ENCODE measurements around the gene NAALAD2. TPM values are rescaled to one million over a fixed set of nuclear protein-coding genes. Genes with fewer than 3 reads are reported as not detected.
A peak's percentile ranks its signal among the peaks of the same experiment; 100 is the strongest.

The NAALAD2 gene
- total RNA-seq, 1 donor from 2014 or later = 1.6 TPM

DNA sequence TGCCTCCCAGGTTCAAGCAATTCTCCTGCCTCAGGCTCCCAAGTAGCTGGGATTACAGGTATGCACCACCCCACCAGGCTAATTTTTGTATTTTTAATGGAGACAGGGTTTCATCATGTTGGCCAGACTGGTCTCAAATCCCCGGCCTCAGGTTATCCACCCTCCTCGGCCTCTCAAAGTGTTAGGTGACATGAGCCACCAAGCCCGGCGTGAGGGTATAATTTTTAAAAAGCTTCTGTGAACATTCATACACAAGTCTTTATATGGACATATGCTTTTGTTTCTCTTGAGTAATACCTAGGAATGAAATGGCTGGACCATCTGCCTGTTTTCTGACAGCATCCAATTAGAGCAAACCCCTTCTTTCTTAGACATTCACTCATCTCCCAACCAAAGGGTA is 14.3 kb upstream of the NAALAD2 start:
- H3K27me3 ChIP-seq (ENCODE audit: low read depth) = no peaks in the 10 kb centered on the region

DNA sequence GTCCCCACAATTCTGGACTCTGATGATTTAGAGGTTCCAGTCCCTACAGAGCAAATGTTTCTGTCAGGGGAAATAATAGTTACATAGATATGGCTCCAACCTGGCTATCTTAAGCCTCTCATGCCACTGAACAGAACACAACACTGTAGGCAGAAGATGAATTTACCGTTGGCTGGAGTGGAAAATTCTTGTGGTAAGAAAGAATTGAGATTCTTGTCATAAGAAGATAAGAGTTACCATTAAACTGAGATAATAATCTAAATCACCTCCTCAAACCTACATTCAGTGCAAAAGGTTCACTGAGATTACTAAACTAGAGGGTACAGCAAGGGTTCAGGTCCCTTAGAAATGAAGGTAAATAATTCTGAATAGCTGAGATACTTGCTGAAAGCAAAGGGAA is 10.1 kb upstream of the NAALAD2 start:
- ATAC-seq (no peak), DNase-seq (no peak)
- Histone ChIP-seq H3K4me1 (no peaks in the 10 kb centered on the region), H3K36me3 (no peaks in the 10 kb centered on the region), H3K27ac (no peak overlapping the region), H3K9me3 (no peaks in the 10 kb centered on the region), H3K27me3 (ENCODE audit: low read depth) (no peaks in the 10 kb centered on the region), H3K4me3 (no peak overlapping the region)
- no peak for TF ChIP-seq CTCF (IDR thresholded peaks at IDR 0.05)
- intact Hi-C loops (cut with DNase I) = no loop called here

More for the DNA sequence above, 14.3 kb upstream of the NAALAD2 start:
- H3K36me3 ChIP-seq = no peaks in the 10 kb centered on the region
- no peak for DNase-seq
- no peak overlapping the region for H3K4me3 ChIP-seq
- TF ChIP-seq CTCF (IDR thresholded peaks at IDR 0.05) = no peak
- H3K4me1 ChIP-seq = no peaks in the 10 kb centered on the region
- intact Hi-C loops (cut with DNase I) = no loop called here
- H3K9me3 ChIP-seq = no peaks in the 10 kb centered on the region
- no peak for ATAC-seq
- no peak overlapping the region for H3K27ac ChIP-seq

DNA sequence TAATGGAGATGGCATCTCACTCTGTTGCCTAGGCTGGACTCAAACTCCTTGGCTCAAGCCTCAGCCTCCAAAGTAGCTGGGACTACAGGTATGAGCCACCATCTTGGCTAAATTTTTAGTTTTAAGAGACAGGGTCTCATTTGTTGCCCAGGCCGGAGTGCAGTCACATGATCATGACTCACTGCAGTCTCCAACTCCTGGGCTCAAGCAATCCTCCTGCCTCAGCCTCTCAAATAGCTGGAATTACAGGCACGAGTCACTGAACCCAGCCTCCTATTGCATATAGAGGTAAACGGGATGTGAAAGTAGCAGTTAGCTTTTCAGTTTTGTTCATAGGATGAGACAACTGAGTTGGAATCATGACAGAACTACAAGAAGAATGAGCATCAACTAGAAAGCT is 9.5 kb upstream of the NAALAD2 start:
- DNase-seq = no peak

GRCh38 chr11:90133560-90134477 is 644 bp upstream of the NAALAD2 start:
- DNase-seq (no peak), ATAC-seq (no peak)
- no peak for TF ChIP-seq CTCF (IDR thresholded peaks at IDR 0.05)
- Histone ChIP-seq H3K4me3 (peak overlapping the region; percentile 52), H3K4me1 (no peaks in the 10 kb centered on the region), H3K27ac (no peak overlapping the region), H3K27me3 (ENCODE audit: low read depth) (peaks cover 8% of the 10 kb centered on the region), H3K9me3 (no peaks in the 10 kb centered on the region), H3K36me3 (no peaks in the 10 kb centered on the region)
- intact Hi-C loops (cut with DNase I) = no loop called here

More for the DNA sequence above, 9.5 kb upstream of the NAALAD2 start:
- Histone ChIP-seq H3K9me3 (no peaks in the 10 kb centered on the region), H3K4me1 (no peaks in the 10 kb centered on the region), H3K27me3 (ENCODE audit: low read depth) (no peaks in the 10 kb centered on the region), H3K4me3 (no peak overlapping the region), H3K36me3 (no peaks in the 10 kb centered on the region), H3K27ac (no peak overlapping the region)
- no peak for TF ChIP-seq CTCF (IDR thresholded peaks at IDR 0.05)
- intact Hi-C loops (cut with DNase I) = no loop called here
- no peak for ATAC-seq

DNA sequence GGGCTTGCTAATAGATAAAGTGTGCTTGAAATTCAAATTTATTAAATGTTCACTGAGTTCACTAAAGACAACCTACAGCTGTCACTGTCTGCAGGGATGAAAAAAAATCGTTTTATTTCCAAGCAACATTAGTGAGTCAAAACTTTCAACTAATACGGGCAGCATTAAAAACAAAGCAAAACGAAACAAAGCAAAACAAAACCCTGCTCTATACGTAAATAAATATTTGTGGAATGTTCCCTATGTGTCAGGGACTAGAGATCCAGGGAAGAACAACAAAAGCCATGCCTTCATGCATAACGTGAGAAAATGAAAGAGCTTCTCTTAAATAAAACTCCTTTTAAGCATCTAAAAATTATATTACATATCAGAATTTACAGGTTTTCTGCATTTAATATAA is 553 bp downstream of the NAALAD2 start:
- intact Hi-C loops (cut with DNase I) = no loop called here
- Histone ChIP-seq H3K36me3 (no peaks in the 10 kb centered on the region), H3K9me3 (no peaks in the 10 kb centered on the region), H3K4me3 (peak overlapping the region; percentile 52), H3K27me3 (ENCODE audit: low read depth) (peaks cover 8% of the 10 kb centered on the region), H3K27ac (no peak overlapping the region), H3K4me1 (no peaks in the 10 kb centered on the region)
- DNase-seq = no peak
- no peak for TF ChIP-seq CTCF (IDR thresholded peaks at IDR 0.05)
- ATAC-seq = no peak

Data from lower lobe of right lung (tissue), 2 donors.